AG04449 (cell line): Measurements from ENCODE around the gene INTS6.

Experiments
- CTCF ChIA-PET: fragments of 350-600 bp; formaldehyde crosslinking; extraction: SDS; loops from one replicate; lab custom pipeline; 2021; ENCODE audit warnings: antibody characterized with exemption; lab: Yijun Ruan, JAX
- POLR2A ChIA-PET: fragments of 400-600, 350-600 bp; formaldehyde crosslinking; extraction: SDS; loops from one replicate; lab custom pipeline; 2020; ENCODE audit warnings: antibody characterized with exemption, inconsistent platforms; lab: Yijun Ruan, JAX
- DNase-seq: peaks from one replicate; pipeline ENCODE4 v3.0.0-alpha.2; 2010; ENCODE audit warnings: low read depth, low spot score
- H3K4me3 ChIP-seq: 2 replicates; pipeline ENCODE4 v1.5.1; 2011; ENCODE audit warnings: low read depth, mild to moderate bottlenecking, control low read depth, low read length
- TF ChIP-seq, protein P1 (sequence below): IDR thresholded peaks from one replicate; pipeline ENCODE4 v1.5.1; 2011; ENCODE audit warnings: mild to moderate bottlenecking, moderate library complexity, low read length, control low read depth, inconsistent platforms; ENCODE audit not compliant: insufficient read depth; ENCODE audit errors: missing control alignments

Gene INTS6

GRCh38 chr13:51327961-51328360, 124.9 kb downstream of the INTS6 start:
- DNase-seq: no peak
- H3K4me3 ChIP-seq: no peak overlapping the region
- TF ChIP-seq, protein P1, sequence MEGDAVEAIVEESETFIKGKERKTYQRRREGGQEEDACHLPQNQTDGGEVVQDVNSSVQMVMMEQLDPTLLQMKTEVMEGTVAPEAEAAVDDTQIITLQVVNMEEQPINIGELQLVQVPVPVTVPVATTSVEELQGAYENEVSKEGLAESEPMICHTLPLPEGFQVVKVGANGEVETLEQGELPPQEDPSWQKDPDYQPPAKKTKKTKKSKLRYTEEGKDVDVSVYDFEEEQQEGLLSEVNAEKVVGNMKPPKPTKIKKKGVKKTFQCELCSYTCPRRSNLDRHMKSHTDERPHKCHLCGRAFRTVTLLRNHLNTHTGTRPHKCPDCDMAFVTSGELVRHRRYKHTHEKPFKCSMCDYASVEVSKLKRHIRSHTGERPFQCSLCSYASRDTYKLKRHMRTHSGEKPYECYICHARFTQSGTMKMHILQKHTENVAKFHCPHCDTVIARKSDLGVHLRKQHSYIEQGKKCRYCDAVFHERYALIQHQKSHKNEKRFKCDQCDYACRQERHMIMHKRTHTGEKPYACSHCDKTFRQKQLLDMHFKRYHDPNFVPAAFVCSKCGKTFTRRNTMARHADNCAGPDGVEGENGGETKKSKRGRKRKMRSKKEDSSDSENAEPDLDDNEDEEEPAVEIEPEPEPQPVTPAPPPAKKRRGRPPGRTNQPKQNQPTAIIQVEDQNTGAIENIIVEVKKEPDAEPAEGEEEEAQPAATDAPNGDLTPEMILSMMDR: no peak
- CTCF ChIA-PET: interaction anchor here (1.3 to 1.5 kb wide), 2 partner anchors 10 to 180 kb away, joined by 3 to 4 read pairs; no protein-coding TSS in a partner anchor
- POLR2A ChIA-PET: no interaction called here

DNA sequence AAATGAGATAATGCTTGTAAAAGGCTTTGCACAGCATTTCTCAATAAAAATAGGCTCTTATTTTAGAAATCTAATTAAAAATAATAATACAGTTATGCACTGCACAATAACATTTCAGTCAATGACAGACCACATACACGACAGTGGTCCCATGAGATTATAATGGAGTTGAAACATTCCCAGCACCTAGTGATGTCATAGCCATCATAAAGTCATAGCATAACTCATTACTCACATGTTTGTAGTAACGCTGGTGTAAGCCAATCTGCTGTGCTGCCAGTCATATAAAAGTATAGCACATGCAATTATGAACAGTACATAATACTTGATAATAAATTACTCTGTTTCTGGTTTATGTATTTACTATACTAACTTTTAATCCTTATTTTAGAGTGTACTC, 126.1 kb downstream of the INTS6 start:
- no peak for DNase-seq
- POLR2A ChIA-PET: no interaction called here
- TF ChIP-seq, protein P1: no peak
- no peak overlapping the region for H3K4me3 ChIP-seq
- CTCF ChIA-PET: no interaction called here

DNA sequence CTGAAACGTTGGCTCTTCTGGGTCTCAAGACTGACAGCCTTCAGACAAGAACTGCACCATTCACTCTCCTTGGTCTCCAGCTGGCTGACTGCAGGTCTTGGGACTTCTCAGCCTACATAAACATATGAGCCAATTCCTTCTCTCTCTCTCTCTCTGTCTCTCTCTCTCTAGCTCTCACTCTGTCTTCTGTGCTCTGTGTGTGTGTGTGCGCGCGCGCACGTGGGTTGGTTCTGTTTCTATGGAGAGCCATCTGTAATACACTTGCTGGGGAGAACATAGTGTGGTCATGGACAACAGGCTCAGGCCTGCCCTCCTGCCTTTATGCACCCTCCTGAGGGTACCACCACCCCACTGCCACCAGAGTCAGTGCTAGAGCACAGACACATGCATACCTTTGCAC, 127.0 kb downstream of the INTS6 start:
- TF ChIP-seq, protein P1: no peak
- no peak overlapping the region for H3K4me3 ChIP-seq
- no peak for DNase-seq
- ChIA-PET POLR2A (no interaction called here), CTCF (interaction anchor here (2.7 kb wide), 1 partner anchor 39 kb away, joined by 8 read pairs; no protein-coding TSS in a partner anchor)

DNA sequence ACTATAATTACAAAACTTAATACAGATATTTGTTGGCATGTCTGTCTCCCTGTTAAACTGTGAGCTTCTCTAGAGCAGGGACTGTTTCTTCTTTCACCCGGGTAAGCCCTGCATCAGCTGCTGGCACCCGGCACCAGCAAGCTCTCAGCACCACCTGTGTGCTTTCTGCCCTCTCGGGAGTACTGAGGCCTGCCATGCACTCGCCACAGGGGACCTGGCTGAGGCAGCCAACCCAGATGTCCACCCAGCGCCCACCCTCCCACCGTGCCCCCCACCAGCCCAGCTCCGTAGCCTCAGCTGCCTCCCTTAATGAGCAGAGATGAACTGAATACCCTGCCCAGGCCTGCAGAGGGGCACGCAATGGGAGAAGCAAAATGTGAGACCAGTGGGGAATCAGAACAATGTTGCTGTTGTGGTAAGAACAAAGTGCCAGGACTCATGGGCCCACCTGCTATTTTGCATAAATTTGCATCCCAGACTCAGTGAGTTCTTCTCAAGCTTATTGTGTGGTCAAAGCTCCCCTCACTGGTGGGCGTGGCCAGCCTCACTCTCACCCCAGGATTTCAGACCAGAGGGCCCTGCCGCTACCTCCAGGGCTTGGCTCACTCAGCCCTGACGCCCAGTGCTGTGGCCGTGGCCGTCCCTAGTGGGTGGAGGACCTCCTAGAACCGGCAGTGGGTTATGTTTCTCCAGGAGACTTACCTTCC, 128.0 kb downstream of the INTS6 start:
- TF ChIP-seq, protein P1: no peak
- POLR2A ChIA-PET: no interaction called here
- CTCF ChIA-PET: interaction anchor here (2.7 kb wide), 1 partner anchor 38 kb away, joined by 8 read pairs; no protein-coding TSS in a partner anchor
- H3K4me3 ChIP-seq: no peak overlapping the region
- no peak for DNase-seq

DNA sequence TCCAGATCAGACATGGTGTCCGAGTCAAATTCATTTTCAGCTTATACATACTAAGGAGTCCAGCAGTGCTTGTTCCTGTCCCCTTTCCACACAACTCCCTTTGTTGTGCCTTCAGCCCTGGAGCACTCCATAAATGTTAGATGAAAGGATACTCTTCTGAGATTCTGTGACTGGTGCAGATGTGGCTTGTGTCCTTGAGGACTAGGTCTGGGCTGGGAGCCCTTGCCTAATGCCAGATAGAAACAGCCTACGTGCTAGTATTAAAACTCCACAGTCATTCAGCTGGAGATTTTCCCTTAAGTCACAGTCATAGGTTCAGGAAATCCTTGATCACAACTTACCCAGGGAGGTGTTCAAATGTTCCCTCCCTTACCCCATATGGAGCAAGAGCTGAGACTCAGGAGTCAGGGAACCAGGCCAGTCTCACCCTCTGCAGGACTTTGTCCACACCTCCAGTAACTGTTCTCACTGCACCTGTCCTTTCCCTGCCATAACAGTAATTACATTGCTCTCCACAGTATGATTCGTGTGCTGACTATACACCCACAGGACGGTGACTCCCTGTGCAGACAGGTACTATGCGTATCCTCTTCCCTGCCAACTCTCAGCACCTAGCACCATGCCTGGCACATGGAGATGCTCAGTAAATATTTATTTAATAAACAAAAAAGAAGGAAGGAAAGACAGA, 128.9 kb downstream of the INTS6 start:
- POLR2A ChIA-PET: no interaction called here
- no peak overlapping the region for H3K4me3 ChIP-seq
- DNase-seq: no peak
- TF ChIP-seq, protein P1: no peak
- CTCF ChIA-PET: interaction anchor here (2.7 kb wide), 1 partner anchor 37 kb away, joined by 8 read pairs; no protein-coding TSS in a partner anchor

DNA sequence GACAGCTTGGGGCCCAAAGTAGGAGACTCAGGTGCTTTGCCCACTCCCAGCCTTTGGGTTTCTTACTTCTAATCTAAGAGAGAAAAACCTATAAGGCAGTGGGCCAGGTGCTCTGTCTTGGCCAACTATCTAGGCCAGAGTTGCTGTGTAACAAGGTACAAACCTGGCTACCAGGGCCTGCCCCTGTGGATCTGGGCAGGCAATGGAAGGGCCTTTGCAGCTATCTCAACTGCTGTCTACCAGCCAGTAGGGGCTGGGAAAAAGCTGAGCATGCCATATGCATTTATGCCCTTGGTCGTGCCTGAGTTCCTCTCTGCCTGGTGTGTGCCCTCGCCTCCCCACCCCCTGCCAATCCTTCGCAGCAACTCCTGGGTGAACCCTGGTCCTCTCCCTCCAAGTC, 130.0 kb downstream of the INTS6 start:
- no peak for DNase-seq
- ChIA-PET POLR2A (no interaction called here), CTCF (no interaction called here)
- no peak overlapping the region for H3K4me3 ChIP-seq
- TF ChIP-seq, protein P1: no peak
